HG03139 (cell line): ENCODE measurements around the gene SNX19.

ENCODE experiments used
- ATAC-seq: cut with Tn5 transposase; IDR thresholded peaks from one replicate; pipeline ENCODE4 v1.9.1; 2021; ENCODE audit not compliant: unreplicated experiment

SNX19 gene

DNA sequence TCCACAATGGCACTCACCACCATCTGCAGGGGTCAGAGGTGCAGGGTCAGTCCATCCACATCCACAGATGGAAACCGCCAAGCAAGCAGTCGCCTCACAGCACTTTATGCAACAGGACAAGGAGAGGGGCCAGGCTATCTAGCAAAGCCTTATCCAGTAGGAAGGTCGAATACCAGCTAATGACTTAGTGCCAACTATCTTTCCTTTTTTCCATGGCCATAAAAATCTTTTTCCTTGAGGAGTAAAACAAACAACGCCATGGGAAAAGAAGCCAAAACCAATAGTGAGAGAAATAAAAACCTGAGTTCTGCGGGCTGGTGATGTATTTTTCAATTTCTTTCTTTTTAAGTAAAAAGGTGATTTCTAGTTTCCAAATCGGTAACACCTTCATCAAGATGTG is 8.2 kb downstream of the SNX19 start:
- ATAC-seq, result no peak

DNA sequence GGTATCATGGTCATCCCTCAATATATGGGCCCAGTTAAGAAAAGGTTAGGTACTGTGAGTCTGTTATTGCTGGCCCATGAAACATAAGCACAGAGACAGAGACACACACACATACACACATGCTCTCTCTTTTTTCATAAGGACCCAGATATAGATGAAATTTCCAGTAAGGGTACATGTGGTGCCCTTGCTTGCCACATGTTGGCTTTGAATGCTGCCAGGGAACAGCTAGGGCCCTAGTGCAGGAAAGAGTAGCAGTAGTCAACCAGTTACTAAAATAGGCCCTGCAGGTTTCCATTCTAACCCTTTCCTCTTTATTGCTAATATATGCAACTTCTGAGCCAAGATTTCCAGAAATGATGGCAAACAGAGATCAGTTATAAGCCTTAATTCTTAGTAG is 9.1 kb downstream of the SNX19 start:
- ATAC-seq, result no peak

DNA sequence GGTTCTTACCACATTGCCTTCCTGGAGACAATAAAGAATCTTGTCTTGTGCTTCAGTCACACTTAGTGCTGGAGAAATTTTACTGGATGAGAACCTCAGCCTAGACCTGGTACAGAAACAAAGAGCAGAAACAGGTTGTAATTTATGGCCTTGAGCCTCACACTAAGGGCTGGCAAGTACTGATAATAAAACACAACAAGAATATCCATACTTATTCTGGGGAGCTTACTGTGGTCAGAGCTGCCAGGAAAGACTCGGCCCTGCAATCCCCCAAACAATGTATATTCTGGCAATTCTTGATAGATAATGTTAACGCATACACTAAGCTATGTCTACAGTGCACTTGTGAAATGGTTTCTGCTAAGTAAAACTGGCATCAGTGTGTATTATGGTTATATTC is 9.7 kb downstream of the SNX19 start:
- ATAC-seq, result no peak

DNA sequence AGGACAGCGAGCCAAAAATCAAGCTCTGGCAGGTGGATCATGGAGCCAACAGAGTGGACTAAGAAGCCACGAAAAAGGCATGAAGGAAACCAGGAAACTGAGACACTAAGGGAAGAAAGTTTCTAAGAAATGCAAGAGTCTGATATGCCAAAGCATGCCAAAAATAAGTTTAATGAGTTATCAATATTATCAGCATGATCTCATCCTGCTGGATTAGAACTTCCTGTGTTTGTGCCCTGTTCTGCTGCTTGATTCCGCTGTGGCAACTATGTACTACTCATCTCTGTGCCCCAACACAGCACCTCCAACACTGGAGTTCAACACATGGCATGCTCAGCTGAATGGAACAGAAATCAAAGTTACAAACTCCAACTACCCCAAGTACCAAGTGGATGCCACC is 10.8 kb downstream of the SNX19 start:
- no peak for ATAC-seq

DNA sequence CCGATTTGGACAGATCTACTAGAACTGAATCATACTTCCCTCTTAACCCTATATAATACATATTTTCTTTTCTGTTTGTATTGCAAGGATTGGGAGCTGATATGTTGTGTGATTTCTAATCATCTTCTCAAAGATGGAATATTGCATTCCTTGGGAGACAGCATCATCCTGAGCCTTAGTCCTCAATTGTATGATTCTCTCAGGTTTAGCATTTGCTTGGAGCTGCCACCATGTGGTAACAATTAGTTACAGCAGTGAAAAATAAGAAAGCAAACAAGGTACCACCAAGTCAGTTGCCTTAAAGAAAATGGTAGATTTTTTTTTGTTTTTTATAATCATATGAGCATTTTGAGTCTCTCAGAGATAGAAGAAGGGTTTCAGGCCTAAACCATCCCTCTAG is 11.9 kb downstream of the SNX19 start:
- no peak for ATAC-seq

DNA sequence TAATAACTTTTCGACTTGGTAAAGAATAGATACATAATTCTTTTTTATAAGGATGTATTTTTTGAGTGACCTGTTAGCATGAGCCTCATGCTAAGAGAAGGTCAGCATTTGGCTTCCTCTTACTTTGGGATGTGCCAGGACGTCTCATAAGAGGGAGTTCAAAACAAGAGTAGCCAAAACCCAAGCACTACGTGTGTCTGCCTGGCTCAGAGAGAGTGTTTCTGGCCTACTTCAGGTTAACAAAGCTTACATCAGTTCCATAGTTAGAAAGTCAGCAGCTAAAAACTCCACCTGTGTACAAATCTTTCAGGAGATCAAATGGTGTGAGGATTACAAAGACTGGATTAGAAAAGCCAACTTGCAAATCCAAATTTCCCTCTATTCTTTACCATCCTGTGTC is 13.9 kb downstream of the SNX19 start:
- no peak for ATAC-seq

DNA sequence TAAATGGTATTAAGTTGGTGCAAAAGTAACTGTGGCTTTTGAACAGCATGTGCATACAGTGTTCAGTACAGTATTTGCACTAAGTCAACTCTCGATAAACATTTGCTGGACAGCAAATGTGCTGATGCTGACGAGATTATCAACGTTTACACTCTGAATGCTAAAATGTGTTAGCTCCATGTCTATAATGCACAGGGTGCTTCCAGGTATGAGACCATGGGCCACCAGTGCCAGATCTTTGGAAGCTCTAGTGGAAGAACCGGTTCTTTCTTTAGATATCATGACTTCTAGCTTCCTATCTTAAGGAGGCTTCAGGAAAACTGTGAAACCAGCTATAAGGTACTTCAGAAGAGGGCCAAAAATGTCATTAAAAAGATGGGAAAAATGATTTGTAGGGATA is 17.2 kb downstream of the SNX19 start:
- ATAC-seq, result no peak

DNA sequence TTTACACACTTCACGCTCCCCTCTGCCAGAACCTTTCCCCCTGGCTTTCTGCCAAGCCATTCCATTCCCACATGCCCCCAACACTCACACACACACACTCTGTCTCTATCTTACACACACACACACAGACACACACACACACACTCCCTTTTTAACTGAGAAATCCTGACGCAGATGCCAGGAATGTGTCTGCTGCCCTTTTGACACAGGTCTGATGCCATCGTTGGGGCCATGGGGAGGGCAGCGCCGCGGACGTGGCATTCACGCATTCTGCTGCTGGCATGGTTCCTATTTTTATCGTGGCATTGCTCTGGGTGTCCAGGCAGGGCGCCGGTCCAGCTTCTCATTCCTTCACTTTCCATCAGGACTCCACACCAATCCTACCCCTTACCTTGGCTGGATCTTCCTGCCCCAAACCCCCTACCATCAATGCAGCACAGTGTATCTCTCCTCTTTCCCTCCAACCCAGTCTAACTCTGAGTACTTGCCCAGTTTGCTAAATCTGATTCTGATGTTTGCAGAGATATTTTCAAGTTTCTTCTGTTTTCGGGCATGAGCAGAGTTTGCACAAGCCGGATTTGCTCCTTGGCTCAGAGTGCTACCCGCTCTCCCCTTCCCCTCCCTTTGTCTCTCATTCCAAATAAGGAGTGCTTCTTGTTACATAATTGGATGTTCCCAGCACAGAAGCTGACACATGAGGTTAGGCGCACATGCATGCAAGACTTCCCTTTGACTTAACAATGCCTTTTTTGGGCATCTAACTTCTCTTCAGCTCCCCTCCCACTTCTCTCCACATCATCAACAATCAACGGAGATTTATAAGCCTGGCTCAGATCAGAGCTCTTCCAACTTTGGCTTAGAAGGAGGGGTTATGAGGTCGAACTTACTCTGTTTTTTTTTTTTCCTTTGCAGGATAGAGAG is 18.8 kb downstream of the SNX19 start:
- ATAC-seq, result no peak

DNA sequence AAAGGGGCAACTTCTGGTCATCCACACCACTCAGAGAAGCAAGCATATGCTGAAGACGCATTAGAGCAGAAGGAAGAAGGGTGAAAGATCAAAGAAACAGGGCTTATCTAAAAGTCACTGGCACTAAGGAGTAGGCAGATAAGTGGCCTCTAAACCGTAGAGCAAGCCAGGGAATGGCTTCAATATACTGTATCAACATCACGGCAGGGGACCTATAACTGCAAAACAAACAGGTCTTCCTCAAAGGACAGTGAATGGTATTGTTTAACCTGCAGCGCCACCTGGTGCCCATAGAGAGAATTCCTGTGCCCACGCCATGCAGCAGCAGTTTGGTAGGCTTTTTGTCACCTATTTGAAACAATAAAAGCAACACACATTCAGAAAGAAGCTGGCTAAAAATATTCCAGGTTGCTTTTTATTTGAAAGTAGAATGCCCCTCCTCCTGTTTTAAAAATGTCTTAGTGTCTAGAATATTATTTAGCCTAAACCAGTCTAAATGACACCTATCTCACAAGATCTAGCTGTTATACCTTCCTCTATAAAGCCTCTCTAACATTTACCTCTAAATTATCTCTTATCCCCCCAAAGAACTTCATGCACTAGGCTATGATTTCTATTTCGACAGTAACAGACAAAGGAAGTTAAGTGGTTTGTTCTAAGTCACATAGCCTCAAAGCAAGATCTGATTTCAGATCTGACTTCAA is 21.8 kb downstream of the SNX19 start:
- ATAC-seq, result peak; percentile 92

DNA sequence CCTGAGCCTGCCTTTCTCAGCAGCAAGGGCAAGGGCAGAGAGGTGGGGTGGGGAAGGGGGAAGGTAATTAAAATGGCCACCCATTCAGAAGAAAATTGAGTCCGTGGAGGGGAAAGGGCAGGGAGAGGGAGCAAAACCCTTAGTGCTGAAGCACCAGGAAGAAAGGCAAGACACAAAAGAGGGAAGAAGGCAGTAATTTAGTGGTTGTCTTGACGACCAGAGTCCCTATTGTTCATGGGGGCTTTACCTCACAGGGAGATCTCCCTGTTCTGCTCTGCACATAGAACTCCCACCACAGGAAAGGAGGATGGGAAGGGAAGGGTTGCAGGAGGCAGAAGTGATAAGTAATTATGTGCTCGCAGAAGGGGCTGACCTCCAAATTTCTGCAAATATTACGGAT is 23.4 kb downstream of the SNX19 start:
- no peak for ATAC-seq

DNA sequence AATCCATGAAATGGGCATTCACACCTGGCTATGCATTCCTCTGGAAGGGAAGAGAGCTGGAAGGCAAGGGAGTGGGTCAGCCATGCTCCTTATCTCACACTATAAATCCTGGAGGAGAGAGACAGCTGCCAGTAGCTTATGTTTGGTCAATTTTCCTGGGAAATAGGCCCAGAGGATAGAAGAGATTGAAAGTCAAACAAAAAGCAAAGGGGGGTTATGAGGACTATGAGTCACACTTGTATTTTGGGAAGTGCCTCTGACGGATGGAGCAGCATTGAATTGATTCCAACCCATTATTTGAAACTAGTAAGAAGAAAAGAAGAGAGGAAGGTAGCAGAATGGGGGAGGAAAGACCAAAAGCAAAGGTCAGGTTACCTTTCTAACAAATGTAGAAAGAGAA is 25.0 kb downstream of the SNX19 start:
- no peak for ATAC-seq

DNA sequence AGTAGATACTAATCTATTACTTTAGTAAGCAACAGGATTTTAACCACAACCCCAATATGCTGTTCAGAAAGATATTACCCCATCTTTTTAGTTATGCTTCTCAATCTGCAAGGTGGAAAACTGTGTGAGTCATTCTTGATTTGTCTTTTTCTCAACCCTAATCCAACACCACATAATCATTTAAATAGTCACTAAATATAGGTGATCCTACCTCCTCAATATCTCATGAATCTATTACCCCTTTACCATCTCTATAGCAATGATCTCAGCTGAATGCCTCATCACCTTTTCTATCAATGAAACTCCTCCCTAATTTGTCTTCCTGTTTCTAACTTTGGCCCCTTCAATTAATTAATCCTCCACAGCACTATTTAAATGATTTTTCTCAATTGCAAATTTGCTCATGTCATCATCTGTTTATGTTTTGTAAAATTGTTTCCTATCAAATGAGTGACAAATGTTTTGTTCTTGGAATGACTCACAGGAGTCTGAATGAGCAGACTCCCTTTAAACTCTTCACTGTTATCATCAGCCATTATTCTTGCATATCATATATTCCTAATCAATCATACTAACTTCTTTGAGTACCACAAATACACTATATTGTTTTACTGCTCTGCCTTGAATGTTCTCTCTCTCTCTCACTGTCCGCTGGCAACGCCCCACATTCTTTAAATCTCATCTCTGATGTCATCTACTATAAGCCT is 26.1 kb downstream of the SNX19 start:
- no peak for ATAC-seq

DNA sequence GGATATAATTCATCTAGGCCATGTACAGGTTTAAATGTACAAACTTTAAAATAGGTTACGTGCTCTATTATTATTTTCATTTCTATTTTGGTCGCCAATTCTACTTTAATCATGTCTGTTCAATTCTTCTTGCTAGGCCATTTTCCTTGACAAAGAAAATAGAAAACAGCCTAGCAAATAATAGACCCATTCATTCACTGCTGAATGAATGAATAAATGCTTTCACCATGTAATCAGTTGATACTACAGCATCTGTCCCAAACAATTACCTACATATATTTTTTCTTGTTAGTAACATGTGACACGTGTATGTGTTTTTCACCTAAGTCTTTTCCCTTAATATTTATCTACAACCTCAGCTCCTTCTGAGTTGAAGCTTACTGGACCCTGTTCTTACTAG is 27.5 kb downstream of the SNX19 start:
- ATAC-seq, result no peak

DNA sequence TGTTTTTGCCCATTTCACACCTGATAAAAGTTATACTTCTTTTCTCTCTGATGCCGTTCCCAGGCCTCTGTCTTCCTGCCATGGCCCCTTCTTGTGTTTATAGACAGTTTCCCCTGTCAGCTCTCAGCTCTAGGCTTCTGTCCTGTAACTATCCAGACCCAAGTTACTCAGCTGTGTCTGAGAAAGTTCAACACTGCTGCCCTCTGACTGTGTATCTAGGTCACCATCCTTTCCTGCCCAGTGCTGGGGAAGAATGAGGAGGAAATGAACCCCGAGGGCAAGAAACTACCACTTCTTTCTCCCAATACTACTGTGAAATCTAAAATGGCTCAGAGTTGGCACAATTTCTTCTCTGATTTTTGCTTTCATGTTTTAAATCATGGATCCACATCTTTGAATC is 29.6 kb downstream of the SNX19 start:
- no peak for ATAC-seq

DNA sequence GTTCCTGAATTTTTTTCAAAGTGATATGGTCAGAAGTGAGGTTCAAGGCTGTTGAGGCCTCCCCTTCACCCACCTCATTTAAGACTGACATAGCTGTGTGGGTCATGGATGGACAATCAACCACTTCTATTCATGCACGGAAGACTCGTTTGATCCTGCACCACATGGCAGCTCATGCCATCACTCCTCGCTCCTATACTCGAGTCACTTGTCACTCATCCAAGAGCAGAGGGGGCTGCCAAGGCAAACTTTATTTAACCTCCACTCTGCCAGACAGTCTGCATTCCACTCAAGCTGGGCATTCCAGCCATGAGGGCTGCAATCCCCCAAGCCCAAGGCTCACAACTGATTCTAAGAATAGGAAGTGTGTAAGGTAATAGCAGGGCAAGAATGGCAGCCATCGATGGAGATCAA is 34.1 kb downstream of the SNX19 start:
- ATAC-seq, result no peak

DNA sequence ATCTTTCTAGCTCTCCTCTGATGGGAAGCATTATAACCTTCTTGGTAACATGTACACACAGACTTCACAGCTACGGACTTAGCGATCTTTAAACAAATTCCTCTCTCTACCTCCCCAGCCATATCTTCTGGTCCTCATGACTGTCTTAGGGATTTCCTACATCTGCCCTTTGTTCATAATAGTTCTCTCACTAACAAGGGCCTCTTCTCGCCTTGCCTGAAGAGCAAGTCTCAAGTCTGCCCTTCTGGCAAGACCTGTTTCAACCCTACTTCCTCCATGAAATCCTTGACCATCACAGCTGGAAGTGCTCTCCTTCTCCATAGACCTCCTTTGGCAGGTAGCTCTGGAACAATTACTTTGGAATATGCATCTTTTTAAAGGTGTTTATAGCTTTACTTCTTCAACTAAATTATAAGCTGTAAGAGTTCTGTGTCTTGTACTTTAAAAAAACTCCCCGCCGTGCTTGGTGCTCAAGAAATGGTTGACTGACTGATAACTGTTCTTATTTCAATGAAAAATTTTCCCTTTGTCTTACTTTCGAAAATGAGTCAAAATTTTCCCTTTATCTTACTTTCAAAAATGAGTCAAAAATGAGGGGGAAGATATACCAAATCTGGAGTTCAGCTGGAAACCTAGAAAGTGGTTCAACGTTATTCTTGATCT is 34.7 kb downstream of the SNX19 start:
- ATAC-seq, result no peak

DNA sequence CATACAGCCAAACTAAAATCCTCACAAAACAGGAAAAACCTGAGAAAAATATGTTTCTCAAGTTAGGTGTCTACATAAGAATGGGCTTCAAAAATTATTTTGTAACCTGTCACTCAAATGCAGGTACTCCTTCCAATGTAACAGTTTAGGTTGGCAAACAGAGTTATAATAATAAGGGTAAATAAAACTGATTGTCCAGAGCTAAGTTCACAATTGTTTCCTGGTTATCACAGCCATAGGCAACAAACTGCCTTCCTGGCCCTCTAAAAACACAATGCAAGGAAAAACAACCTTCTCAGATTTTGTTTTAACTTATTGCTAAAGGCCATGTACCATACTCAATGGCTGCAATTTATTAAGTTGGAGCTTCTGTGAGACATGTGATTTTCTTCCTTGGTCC is 36.4 kb downstream of the SNX19 start:
- ATAC-seq, result no peak

DNA sequence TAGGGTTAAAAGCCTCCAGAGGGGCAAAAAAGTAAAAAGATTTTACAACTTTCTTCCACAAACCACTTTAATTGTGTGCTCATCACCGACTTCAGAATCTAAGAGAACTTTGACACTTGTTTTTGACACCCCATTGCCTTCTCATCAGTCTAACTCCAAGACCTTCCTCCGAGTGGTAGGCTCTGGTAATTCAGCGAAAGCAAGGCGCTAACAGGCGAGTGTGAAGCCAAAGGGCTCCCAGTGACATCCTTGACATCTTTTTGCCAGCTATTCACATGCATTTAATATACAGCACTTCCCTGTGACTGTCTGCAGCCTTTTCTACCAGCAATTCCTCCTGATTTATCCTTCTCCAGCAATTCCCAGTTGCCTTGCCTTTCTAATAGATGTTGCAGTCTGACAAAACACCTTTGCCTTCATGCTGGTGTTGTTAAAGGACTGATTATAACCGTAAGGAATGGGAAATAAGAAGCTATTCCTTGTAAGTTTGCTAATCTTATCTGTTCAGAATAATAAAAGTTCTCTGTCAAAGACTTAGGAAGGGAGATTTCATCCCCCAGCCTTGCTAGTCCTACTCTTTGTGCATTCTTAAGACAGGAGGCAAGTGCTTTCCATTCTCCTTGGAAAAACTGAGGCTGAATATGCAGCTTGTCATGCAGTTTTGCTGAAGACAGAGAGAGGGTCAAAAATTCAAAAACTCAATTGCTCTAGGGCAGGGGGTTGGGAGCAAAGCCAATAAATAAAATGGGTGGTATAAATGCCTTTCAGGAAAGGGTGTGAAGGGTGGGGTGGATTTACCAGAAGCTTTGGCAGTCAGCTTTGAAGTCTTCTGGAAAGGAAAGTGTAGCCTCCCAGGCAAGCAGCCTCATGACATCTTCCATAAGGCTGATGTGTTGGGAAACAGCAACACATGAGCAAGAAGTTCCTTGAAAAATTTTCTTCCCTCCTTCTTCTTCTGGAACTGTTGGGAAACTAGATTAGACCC is 39.1 kb downstream of the SNX19 start:
- ATAC-seq, result no peak

DNA sequence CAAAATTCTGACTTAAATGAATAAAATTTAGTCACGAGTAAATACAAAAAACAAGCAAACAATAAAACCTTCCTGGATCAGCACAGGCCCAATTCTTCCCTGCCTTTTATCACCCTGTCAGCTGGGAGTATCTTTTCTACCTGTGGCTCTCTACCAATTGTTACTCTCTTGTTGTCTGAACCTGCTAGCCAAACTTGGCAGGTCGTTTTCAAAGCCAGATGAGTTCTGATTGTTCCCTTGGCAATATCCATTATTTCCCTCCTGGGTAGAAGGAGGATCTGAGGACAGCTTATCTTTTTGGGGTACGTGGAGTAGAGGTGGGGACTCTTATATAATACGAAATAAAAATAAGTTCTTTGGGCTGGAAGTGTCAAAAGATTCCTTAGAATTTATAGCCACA is 40.2 kb downstream of the SNX19 start:
- no peak for ATAC-seq

DNA sequence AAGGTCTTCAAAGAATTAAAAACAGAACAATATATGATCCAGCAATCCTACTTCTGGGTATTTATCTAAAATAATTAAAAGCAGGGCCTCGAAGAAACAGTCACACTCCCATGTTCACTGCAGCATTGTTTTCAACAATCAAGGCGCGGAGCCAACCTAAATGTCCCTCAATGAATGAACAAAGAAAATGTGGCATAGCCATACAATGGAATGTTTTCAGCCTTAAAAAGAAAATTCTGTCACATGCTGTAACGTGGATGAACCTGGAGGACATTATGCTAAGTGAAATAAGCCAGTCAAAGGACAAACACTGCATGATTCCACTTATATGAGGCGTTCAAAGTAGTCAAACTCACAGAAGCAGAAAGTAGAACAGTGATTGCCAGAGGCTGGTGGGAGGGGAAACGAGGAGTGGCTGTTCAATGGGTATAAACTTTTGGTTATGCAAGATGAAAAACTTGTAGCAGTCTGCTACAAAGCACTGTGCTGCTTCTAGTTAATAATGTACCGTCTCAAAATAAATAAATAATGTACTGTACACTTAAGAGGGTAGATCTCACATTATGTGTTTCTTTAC is 41.2 kb downstream of the SNX19 start:
- ATAC-seq, result no peak
